ENCODE data around the gene NYAP2.

GRCh38 chr2:225620227-225620626 lies 220.7 kb downstream of the NYAP2 start:
- TF ChIP-seq EZH2 (IDR thresholded peaks at IDR 0.05), result no peak
- TF ChIP-seq, protein P1, sequence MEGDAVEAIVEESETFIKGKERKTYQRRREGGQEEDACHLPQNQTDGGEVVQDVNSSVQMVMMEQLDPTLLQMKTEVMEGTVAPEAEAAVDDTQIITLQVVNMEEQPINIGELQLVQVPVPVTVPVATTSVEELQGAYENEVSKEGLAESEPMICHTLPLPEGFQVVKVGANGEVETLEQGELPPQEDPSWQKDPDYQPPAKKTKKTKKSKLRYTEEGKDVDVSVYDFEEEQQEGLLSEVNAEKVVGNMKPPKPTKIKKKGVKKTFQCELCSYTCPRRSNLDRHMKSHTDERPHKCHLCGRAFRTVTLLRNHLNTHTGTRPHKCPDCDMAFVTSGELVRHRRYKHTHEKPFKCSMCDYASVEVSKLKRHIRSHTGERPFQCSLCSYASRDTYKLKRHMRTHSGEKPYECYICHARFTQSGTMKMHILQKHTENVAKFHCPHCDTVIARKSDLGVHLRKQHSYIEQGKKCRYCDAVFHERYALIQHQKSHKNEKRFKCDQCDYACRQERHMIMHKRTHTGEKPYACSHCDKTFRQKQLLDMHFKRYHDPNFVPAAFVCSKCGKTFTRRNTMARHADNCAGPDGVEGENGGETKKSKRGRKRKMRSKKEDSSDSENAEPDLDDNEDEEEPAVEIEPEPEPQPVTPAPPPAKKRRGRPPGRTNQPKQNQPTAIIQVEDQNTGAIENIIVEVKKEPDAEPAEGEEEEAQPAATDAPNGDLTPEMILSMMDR (IDR thresholded peaks at IDR 0.05), result no peak
